HEK293 (cell line): ENCODE data around the gene ZBTB20.

Source experiments
- CTCF ChIA-PET: fragments of 350-600 bp; formaldehyde crosslinking; extraction: SDS; loops from one replicate; lab custom pipeline; 2021; ENCODE audit warnings: antibody characterized with exemption; lab: Yijun Ruan, JAX
- POLR2A ChIA-PET: fragments of 300-600 bp; formaldehyde crosslinking; extraction: SDS; loops from one replicate; lab custom pipeline; 2020; ENCODE audit warnings: antibody characterized with exemption, inconsistent platforms; lab: Yijun Ruan, JAX
- H3K27ac ChIP-seq: fragments of 200-500 bp; sonication (Bioruptor generic); 2 replicates; pipeline ENCODE4 v1.5.1; 2014; ENCODE audit warnings: low read depth, low read length, control low read depth, inconsistent platforms; ENCODE audit errors: extremely low read depth
- H3K36me3 ChIP-seq, 2 experiments: fragments of 200-500 bp in 1 of 2; sonication (Bioruptor generic) in 1 of 2; 1 replicate in 1 of 2; 2 replicates in 1 of 2; pipeline ENCODE4 v1.5.1; 2014 to 2017; ENCODE audit warnings: inconsistent platforms in 2 of 2, low read length in 2 of 2; ENCODE audit not compliant: control insufficient read depth in 2 of 2, insufficient read depth in 1 of 2
- H3K4me1 ChIP-seq: fragments of 200-500 bp; sonication (Bioruptor generic); 2 replicates; pipeline ENCODE4 v1.5.1; 2014; ENCODE audit warnings: mild to moderate bottlenecking, low read length, inconsistent platforms; ENCODE audit not compliant: control insufficient read depth, insufficient read depth
- H3K4me3 ChIP-seq: 2 replicates; pipeline ENCODE4 v1.5.1; 2011; ENCODE audit warnings: low read depth, mild to moderate bottlenecking, control low read depth, low read length, moderate library complexity
- H3K9me3 ChIP-seq: fragments of 200-500 bp; sonication (Bioruptor generic); 2 replicates; pipeline ENCODE4 v1.5.1; 2014; ENCODE audit warnings: low read depth, low read length, inconsistent platforms; ENCODE audit not compliant: control insufficient read depth, insufficient read depth
- BCL11A ChIP-seq: fragments of 450-650 bp; formaldehyde crosslinking; IDR thresholded peaks from 2 replicates; pipeline ENCODE4 v1.5.1; 2016; ENCODE audit warnings: low read depth, missing biosample characterization, missing genetic modification characterization
- MEIS1 ChIP-seq: sonication (generic); formaldehyde crosslinking; IDR thresholded peaks from 2 replicates; pipeline ENCODE4 v1.8.1; 2022; ENCODE audit warnings: missing genetic modification reagents, mild to moderate bottlenecking, borderline replicate concordance
- RBAK ChIP-seq: fragments of 450-650 bp; formaldehyde crosslinking; IDR thresholded peaks from 2 replicates; pipeline ENCODE4 v1.5.1; 2016; ENCODE audit warnings: missing biosample characterization, missing genetic modification characterization
- REPIN1 ChIP-seq: fragments of 450-650 bp; formaldehyde crosslinking; IDR thresholded peaks from 2 replicates; pipeline ENCODE4 v1.5.1; 2017; ENCODE audit warnings: missing biosample characterization, missing genetic modification characterization, low read depth
- TCF7L2 ChIP-seq: IDR thresholded peaks from 2 replicates; pipeline ENCODE4 v1.6.1; 2011; ENCODE audit warnings: low read depth, mild to moderate bottlenecking, inconsistent platforms, low read length, moderate library complexity, borderline replicate concordance
- ZBTB21 ChIP-seq: fragments of 450-650 bp; formaldehyde crosslinking; IDR thresholded peaks from 2 replicates; pipeline ENCODE4 v1.5.1; 2017; ENCODE audit warnings: missing biosample characterization, missing genetic modification characterization
- ZFP69B ChIP-seq: fragments of 450-650 bp; formaldehyde crosslinking; IDR thresholded peaks from 2 replicates; pipeline ENCODE4 v1.5.1; 2016; ENCODE audit warnings: missing biosample characterization, missing genetic modification characterization
- ZNF112 ChIP-seq: fragments of 450-650 bp; formaldehyde crosslinking; IDR thresholded peaks from 2 replicates; pipeline ENCODE4 v1.5.0; 2017; ENCODE audit warnings: missing biosample characterization, missing genetic modification characterization
- ZNF140 ChIP-seq: fragments of 450-650 bp; formaldehyde crosslinking; IDR thresholded peaks from 2 replicates; pipeline ENCODE4 v1.5.1; 2016; ENCODE audit warnings: missing biosample characterization, missing genetic modification characterization
- ZNF23 ChIP-seq: fragments of 450-650 bp; formaldehyde crosslinking; IDR thresholded peaks from 2 replicates; pipeline ENCODE4 v1.5.1; 2016; ENCODE audit warnings: missing biosample characterization, missing genetic modification characterization, borderline replicate concordance
- ZNF266 ChIP-seq: fragments of 450-650 bp; formaldehyde crosslinking; IDR thresholded peaks from 2 replicates; pipeline ENCODE4 v1.5.1; 2016; ENCODE audit warnings: missing biosample characterization, missing genetic modification characterization, low read depth
- ZNF37A ChIP-seq: fragments of 450-650 bp; IDR thresholded peaks from 2 replicates; pipeline ENCODE4 v1.5.1; 2018; ENCODE audit warnings: missing biosample characterization, missing genetic modification characterization
- ZNF548 ChIP-seq: fragments of 450-650 bp; formaldehyde crosslinking; IDR thresholded peaks from 2 replicates; pipeline ENCODE4 v1.5.1; 2016; ENCODE audit warnings: missing biosample characterization, missing genetic modification characterization
- ZNF555 ChIP-seq: fragments of 450-650 bp; formaldehyde crosslinking; conservative IDR thresholded peaks from 2 replicates; pipeline ENCODE4 v1.5.1; 2017; ENCODE audit warnings: missing biosample characterization, mild to moderate bottlenecking, missing genetic modification characterization, inconsistent platforms
- ZNF600 ChIP-seq: fragments of 450-650 bp; formaldehyde crosslinking; IDR thresholded peaks from 2 replicates; pipeline ENCODE4 v1.5.1; 2016; ENCODE audit warnings: missing biosample characterization, missing genetic modification characterization
- ZNF843 ChIP-seq: fragments of 450-650 bp; formaldehyde crosslinking; IDR thresholded peaks from 2 replicates; pipeline ENCODE4 v1.5.1; 2016; ENCODE audit warnings: missing biosample characterization, missing genetic modification characterization
- TF ChIP-seq, protein P1 (sequence below): fragments of 450-650 bp; formaldehyde crosslinking; IDR thresholded peaks from 2 replicates; pipeline ENCODE4 v1.5.1; 2016; ENCODE audit warnings: missing biosample characterization, missing genetic modification characterization, borderline replicate concordance
- TF ChIP-seq, protein P2 (sequence below): fragments of 450-650 bp; formaldehyde crosslinking; IDR thresholded peaks from 2 replicates; pipeline ENCODE4 v1.5.1; 2017; ENCODE audit warnings: missing biosample characterization, missing genetic modification characterization
- TF ChIP-seq, protein P3 (sequence below): fragments of 450-650 bp; formaldehyde crosslinking; IDR thresholded peaks from 2 replicates; pipeline ENCODE4 v1.5.1; 2016; ENCODE audit warnings: missing biosample characterization, missing genetic modification characterization
- TF ChIP-seq, protein P4 (sequence below): fragments of 450-650 bp; formaldehyde crosslinking; IDR thresholded peaks from 2 replicates; pipeline ENCODE4 v1.5.1; 2016; ENCODE audit warnings: missing biosample characterization, missing genetic modification characterization
- TF ChIP-seq, protein P5 (sequence below): fragments of 450-650 bp; formaldehyde crosslinking; IDR thresholded peaks from 2 replicates; pipeline ENCODE4 v1.5.1; 2016; ENCODE audit warnings: missing biosample characterization, missing genetic modification characterization
- TF ChIP-seq, protein P6 (sequence below): fragments of 450-650 bp; formaldehyde crosslinking; IDR thresholded peaks from 2 replicates; pipeline ENCODE4 v1.5.1; 2016; ENCODE audit warnings: missing biosample characterization, missing genetic modification characterization

The ZBTB20 gene

DNA sequence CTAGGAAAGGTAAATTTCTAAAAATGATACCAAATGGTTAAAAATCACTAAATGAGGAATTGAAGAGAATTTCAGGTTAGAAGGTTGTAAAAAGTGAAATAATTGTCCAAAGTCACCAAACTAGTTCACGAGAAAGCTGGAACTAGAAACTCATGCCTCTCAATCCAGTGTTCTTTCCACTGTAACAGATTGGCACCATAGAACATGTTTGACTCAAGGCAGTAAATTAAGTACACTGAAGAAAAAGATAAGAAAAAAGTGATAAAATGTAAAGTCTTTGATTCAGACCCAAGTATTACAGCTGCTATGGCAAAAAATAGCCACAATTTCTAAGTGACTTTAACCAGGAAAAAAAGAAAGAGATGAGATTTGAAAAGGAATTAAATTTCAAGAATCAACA lies 26.5 kb downstream of the ZBTB20 start:
- no peak overlapping the region for H3K27ac ChIP-seq
- no peaks in the 10 kb centered on the region for H3K4me1 ChIP-seq
- H3K36me3 ChIP-seq = no peaks in the 10 kb centered on the region
- POLR2A ChIA-PET = no interaction called here
- H3K9me3 ChIP-seq = no peaks in the 10 kb centered on the region
- H3K4me3 ChIP-seq = no peak overlapping the region
- no peak for TF ChIP-seq ZBTB21 (tag by site-specific recombination)
- TF ChIP-seq, protein P1, sequence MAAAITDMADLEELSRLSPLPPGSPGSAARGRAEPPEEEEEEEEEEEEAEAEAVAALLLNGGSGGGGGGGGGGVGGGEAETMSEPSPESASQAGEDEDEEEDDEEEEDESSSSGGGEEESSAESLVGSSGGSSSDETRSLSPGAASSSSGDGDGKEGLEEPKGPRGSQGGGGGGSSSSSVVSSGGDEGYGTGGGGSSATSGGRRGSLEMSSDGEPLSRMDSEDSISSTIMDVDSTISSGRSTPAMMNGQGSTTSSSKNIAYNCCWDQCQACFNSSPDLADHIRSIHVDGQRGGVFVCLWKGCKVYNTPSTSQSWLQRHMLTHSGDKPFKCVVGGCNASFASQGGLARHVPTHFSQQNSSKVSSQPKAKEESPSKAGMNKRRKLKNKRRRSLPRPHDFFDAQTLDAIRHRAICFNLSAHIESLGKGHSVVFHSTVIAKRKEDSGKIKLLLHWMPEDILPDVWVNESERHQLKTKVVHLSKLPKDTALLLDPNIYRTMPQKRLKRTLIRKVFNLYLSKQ = no peak
- no peak for TF ChIP-seq BCL11A
- TF ChIP-seq, protein P2, sequence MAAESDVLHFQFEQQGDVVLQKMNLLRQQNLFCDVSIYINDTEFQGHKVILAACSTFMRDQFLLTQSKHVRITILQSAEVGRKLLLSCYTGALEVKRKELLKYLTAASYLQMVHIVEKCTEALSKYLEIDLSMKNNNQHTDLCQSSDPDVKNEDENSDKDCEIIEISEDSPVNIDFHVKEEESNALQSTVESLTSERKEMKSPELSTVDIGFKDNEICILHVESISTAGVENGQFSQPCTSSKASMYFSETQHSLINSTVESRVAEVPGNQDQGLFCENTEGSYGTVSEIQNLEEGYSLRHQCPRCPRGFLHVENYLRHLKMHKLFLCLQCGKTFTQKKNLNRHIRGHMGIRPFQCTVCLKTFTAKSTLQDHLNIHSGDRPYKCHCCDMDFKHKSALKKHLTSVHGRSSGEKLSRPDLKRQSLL (tag by site-specific recombination) = no peak
- no peak for TF ChIP-seq ZFP69B (tag by site-specific recombination)
- TF ChIP-seq, protein P3, sequence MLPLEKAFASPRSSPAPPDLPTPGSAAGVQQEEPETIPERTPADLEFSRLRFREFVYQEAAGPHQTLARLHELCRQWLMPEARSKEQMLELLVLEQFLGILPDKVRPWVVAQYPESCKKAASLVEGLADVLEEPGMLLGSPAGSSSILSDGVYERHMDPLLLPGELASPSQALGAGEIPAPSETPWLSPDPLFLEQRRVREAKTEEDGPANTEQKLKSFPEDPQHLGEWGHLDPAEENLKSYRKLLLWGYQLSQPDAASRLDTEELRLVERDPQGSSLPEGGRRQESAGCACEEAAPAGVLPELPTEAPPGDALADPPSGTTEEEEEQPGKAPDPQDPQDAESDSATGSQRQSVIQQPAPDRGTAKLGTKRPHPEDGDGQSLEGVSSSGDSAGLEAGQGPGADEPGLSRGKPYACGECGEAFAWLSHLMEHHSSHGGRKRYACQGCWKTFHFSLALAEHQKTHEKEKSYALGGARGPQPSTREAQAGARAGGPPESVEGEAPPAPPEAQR (tag by site-specific recombination) = no peak
- no peak for TF ChIP-seq ZNF23 (tag by site-specific recombination)
- TF ChIP-seq ZNF112 (tag by site-specific recombination) = no peak
- TF ChIP-seq, protein P4, sequence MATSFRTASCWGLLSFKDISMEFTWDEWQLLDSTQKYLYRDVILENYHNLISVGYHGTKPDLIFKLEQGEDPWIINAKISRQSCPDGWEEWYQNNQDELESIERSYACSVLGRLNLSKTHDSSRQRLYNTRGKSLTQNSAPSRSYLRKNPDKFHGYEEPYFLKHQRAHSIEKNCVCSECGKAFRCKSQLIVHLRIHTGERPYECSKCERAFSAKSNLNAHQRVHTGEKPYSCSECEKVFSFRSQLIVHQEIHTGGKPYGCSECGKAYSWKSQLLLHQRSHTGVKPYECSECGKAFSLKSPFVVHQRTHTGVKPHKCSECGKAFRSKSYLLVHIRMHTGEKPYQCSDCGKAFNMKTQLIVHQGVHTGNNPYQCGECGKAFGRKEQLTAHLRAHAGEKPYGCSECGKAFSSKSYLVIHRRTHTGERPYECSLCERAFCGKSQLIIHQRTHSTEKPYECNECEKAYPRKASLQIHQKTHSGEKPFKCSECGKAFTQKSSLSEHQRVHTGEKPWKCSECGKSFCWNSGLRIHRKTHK (tag by site-specific recombination) = no peak
- TF ChIP-seq ZNF266 (tag by site-specific recombination) = no peak
- TF ChIP-seq, protein P5, sequence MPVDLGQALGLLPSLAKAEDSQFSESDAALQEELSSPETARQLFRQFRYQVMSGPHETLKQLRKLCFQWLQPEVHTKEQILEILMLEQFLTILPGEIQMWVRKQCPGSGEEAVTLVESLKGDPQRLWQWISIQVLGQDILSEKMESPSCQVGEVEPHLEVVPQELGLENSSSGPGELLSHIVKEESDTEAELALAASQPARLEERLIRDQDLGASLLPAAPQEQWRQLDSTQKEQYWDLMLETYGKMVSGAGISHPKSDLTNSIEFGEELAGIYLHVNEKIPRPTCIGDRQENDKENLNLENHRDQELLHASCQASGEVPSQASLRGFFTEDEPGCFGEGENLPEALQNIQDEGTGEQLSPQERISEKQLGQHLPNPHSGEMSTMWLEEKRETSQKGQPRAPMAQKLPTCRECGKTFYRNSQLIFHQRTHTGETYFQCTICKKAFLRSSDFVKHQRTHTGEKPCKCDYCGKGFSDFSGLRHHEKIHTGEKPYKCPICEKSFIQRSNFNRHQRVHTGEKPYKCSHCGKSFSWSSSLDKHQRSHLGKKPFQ (tag by site-specific recombination) = no peak
- CTCF ChIA-PET = interaction anchor here (0.6 kb wide), 1 partner anchor 29 kb away, joined by 3 read pairs; no protein-coding TSS in a partner anchor

DNA sequence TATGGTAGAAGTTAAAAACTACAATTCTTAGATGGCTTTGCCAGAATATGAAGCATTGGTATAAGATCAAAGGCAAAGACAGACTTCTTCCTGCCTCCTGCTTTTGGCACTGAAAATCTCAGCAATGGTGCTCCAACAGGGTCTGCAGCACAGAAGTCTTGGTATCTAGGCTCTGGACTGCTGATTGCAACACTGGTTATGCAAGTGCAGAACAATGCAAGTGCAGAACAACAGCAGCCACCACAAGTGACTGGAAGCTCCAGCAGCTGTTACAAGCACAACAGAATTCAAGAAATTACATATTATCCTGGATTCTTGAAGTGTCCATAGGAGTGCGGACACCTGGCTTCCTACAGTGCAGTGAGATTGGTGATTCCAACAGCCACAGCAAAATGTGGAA lies 33.7 kb downstream of the ZBTB20 start:
- TF ChIP-seq TCF7L2 (no peak), ZNF600 (tag by site-specific recombination) (peak; percentile 59; the same call in 1 of the 2 replicates), REPIN1 (no peak), ZNF140 (tag by site-specific recombination) (no peak)
- Histone ChIP-seq H3K27ac (no peak overlapping the region), H3K36me3 (no peaks in the 10 kb centered on the region), H3K9me3 (no peaks in the 10 kb centered on the region), H3K4me3 (no peak overlapping the region), H3K4me1 (no peaks in the 10 kb centered on the region)
- CTCF ChIA-PET = no interaction called here
- POLR2A ChIA-PET = no interaction called here

DNA sequence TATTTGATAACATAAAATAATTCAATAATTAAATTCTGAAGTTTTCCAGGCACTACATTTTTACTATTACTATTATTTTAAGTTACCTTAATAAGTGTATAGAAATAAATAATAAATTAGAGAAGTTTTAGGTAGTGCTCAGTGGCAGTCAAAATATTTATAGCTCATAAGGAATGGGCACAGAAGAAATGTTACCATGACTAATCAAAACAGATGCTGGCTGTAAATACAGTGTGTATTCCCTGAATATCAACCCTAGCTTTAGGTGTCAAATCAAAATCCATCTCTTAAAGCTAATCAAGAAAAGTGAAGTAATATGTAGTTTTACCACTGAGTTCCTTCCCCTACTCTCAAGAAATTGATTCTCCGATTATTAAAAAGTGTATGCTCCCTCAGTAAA lies 35.5 kb downstream of the ZBTB20 start:
- ChIA-PET POLR2A (no interaction called here), CTCF (no interaction called here)
- Histone ChIP-seq H3K9me3 (no peaks in the 10 kb centered on the region), H3K4me1 (no peaks in the 10 kb centered on the region), H3K4me3 (no peak overlapping the region), H3K27ac (no peak overlapping the region), H3K36me3 (no peaks in the 10 kb centered on the region)
- TF ChIP-seq ZNF843 (no peak), BCL11A (no peak), ZNF37A (tag by site-specific recombination) (no peak), ZNF548 (tag by site-specific recombination) (no peak), MEIS1 (CRISPR knock-in tag) (no peak), ZNF555 (tag by site-specific recombination) (no peak), RBAK (no peak)
- TF ChIP-seq, protein P6, sequence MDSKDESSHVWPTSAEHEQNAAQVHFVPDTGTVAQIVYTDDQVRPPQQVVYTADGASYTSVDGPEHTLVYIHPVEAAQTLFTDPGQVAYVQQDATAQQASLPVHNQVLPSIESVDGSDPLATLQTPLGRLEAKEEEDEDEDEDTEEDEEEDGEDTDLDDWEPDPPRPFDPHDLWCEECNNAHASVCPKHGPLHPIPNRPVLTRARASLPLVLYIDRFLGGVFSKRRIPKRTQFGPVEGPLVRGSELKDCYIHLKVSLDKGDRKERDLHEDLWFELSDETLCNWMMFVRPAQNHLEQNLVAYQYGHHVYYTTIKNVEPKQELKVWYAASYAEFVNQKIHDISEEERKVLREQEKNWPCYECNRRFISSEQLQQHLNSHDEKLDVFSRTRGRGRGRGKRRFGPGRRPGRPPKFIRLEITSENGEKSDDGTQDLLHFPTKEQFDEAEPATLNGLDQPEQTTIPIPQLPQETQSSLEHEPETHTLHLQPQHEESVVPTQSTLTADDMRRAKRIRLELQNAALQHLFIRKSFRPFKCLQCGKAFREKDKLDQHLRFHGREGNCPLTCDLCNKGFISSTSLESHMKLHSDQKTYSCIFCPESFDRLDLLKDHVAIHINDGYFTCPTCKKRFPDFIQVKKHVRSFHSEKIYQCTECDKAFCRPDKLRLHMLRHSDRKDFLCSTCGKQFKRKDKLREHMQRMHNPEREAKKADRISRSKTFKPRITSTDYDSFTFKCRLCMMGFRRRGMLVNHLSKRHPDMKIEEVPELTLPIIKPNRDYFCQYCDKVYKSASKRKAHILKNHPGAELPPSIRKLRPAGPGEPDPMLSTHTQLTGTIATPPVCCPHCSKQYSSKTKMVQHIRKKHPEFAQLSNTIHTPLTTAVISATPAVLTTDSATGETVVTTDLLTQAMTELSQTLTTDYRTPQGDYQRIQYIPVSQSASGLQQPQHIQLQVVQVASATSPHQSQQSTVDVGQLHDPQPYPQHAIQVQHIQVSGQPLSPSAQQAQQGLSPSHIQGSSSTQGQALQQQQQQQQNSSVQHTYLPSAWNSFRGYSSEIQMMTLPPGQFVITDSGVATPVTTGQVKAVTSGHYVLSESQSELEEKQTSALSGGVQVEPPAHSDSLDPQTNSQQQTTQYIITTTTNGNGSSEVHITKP (tag by site-specific recombination) = no peak
